Brain microvascular endothelial cell (primary cell): ENCODE data around the gene DPT.

Source experiments
- DNase-seq: peaks from one replicate; pipeline ENCODE4 v3.0.0-alpha.2; 2020
- H3K27ac ChIP-seq: fragments of 250-450 bp; sonication (Bioruptor Pico); 2 replicates; pipeline ENCODE4 v1.5.1; 2020; ENCODE audit warnings: mild to moderate bottlenecking, moderate library complexity
- H3K27me3 ChIP-seq: fragments of 250-450 bp; sonication (Bioruptor Pico); replicated peaks from 2 replicates; pipeline ENCODE4 v1.5.1; 2020; ENCODE audit warnings: mild to moderate bottlenecking
- H3K36me3 ChIP-seq: fragments of 250-450 bp; sonication (Bioruptor Pico); replicated peaks from 2 replicates; pipeline ENCODE4 v1.5.1; 2020; ENCODE audit warnings: mild to moderate bottlenecking
- H3K4me3 ChIP-seq: 2 replicates; pipeline ENCODE4 v1.5.1; 2011; ENCODE audit warnings: low read depth, mild to moderate bottlenecking, control low read depth, low read length, moderate library complexity
- in situ Hi-C: cut with HindIII; loops from 2 replicates; pipeline ENCODE4 v1.10.0; 2017; ENCODE audit warnings: low sequenced_read_pairs, low pct_ligation_motif_present
- TF ChIP-seq, protein P1 (sequence below): IDR thresholded peaks from 2 replicates; pipeline ENCODE4 v1.5.1; 2011; ENCODE audit warnings: low read depth, mild to moderate bottlenecking, moderate library complexity, low read length, control low read depth, inconsistent platforms; ENCODE audit errors: missing control alignments

The DPT gene

GRCh38 chr1:168726281-168726680 is 2.7 kb downstream of the DPT start:
- H3K36me3 ChIP-seq: no peaks in the 10 kb centered on the region
- H3K27me3 ChIP-seq: no peaks in the 10 kb centered on the region
- in situ Hi-C loops: no loop called here
- DNase-seq: no peak
- H3K27ac ChIP-seq: no peak overlapping the region
- TF ChIP-seq, protein P1, sequence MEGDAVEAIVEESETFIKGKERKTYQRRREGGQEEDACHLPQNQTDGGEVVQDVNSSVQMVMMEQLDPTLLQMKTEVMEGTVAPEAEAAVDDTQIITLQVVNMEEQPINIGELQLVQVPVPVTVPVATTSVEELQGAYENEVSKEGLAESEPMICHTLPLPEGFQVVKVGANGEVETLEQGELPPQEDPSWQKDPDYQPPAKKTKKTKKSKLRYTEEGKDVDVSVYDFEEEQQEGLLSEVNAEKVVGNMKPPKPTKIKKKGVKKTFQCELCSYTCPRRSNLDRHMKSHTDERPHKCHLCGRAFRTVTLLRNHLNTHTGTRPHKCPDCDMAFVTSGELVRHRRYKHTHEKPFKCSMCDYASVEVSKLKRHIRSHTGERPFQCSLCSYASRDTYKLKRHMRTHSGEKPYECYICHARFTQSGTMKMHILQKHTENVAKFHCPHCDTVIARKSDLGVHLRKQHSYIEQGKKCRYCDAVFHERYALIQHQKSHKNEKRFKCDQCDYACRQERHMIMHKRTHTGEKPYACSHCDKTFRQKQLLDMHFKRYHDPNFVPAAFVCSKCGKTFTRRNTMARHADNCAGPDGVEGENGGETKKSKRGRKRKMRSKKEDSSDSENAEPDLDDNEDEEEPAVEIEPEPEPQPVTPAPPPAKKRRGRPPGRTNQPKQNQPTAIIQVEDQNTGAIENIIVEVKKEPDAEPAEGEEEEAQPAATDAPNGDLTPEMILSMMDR: no peak
- no peak overlapping the region for H3K4me3 ChIP-seq

DNA sequence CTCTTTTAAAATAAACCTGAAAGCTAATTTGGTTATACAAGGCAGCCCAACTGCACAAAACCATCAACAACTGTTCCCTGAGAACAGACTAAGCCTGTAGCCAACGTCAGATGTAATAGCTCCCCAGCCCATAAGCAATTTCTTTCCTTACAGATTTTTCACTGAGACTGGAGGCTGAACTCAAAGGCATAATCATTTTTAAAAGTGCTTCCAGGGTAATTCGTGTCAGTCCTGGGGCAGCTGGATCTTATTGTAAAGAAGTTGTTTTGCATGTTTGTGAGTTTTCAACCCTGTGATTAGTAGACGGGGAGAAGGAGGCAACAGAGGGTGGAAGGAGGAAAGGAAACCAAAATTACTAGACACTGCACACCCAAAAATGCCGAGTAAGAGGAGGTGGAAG is 3.2 kb downstream of the DPT start:
- no peak for DNase-seq

GRCh38 chr1:168725060-168725459 is 3.9 kb downstream of the DPT start:
- no peak overlapping the region for H3K4me3 ChIP-seq

More for the DNA sequence above, 3.2 kb downstream of the DPT start:
- in situ Hi-C loops: no loop called here
- no peak overlapping the region for H3K4me3 ChIP-seq
- no peaks in the 10 kb centered on the region for H3K27me3 ChIP-seq
- TF ChIP-seq, protein P1: no peak
- no peak overlapping the region for H3K27ac ChIP-seq
- H3K36me3 ChIP-seq: no peaks in the 10 kb centered on the region

DNA sequence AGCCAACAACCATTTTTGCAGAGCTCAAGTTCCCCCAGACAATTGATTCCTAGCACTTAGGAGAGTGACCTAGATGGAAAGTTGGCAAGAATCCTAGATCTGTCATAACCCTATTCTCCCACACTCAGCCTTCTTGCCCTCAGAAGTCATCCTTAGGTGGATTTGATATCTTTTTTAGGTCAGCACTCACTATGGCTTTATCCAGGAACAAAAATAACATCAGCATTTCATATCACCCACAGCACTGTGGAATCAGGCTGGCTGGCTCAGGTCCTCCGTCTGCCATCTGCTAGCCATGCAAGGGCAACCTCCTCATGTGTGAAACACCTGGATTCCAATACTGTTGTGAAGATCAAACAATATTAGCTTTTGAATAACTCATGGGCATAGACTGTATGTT is 6.0 kb downstream of the DPT start:
- no peaks in the 10 kb centered on the region for H3K27me3 ChIP-seq
- in situ Hi-C loops: no loop called here
- DNase-seq: no peak
- no peaks in the 10 kb centered on the region for H3K36me3 ChIP-seq
- no peak overlapping the region for H3K4me3 ChIP-seq
- TF ChIP-seq, protein P1: no peak
- H3K27ac ChIP-seq: no peak overlapping the region

More at GRCh38 chr1:168725060-168725459, 3.9 kb downstream of the DPT start:
- DNase-seq: no peak
- Histone ChIP-seq H3K27me3 (no peaks in the 10 kb centered on the region), H3K27ac (no peak overlapping the region), H3K36me3 (no peaks in the 10 kb centered on the region)
- in situ Hi-C loops: no loop called here
- TF ChIP-seq, protein P1: no peak

DNA sequence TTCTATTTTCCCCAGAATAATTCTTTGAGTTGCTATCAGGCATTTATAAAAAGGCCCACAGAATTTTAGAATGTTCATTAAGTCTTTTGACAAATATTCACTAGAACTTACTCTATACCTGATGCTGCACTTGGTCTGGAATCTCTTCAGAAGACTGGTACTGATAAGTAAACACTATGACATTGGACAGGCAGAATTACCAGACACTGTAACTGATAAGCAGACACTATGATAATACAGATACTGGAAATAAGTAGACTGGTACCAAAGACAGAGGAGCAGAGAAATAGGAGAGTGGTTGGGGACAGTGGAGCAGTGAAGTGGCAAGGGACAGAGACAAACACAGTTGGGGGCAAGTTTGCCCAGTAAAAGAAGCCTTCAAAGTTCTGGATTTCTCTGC is 8.2 kb downstream of the DPT start:
- TF ChIP-seq, protein P1: no peak
- DNase-seq: no peak
- Histone ChIP-seq H3K36me3 (no peaks in the 10 kb centered on the region), H3K27ac (no peak overlapping the region), H3K4me3 (no peak overlapping the region), H3K27me3 (no peaks in the 10 kb centered on the region)
- in situ Hi-C loops: no loop called here
